ENCODE measurements around the gene GNAS. TPM values are rescaled to one million over a fixed set of nuclear protein-coding genes. Genes with fewer than 3 reads are reported as not detected.

The GNAS gene
- total and polyA plus RNA-seq, 10 donors, result 722 to 854 (median 770) TPM

DNA sequence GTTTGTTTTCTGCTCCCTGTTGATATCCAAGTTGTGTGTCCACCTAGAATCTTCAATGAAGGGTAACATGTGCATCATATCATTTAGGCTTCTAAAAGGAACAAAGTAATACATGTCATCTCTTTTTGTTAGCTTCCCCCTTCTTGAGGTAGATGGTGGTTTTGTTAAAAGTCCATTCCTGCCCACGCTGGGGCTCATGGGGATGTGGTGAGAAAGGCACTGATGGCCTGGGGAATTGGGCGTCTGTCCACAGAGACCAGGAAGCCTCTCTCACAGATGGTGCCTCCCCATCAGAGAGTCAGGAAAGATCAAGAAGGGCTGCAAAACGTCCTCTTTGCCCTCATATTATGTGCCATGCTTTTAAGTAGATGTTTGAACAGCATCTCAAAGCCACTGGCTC lies 32.5 kb downstream of the GNAS start:
- DNase-seq, result no peak
- intact Hi-C loops (cut with DNase I; ENCODE audit: low total_unique reads), result loop anchor here (10.0 kb wide), 1 partner anchor 160 kb away; the partner anchor contains the start of gene PRELID3B

DNA sequence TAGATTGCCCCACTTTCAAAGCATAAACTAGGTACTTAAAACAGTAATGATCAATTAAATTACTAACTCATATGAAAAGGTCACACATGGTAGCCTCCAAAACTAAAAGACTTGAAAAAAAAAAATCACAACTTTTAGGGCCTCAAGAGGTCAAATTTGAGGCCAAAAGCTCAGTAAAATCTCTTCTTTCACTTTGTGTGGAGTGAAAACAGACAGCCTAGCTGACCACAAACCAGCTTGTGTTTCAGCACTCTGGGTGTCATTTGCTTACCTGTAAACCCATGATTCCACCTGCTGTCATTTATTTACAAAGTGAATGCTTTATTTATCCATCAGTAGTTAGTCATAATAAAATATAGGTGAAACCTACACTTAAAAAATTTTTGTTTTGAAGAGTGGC lies 34.0 kb downstream of the GNAS start:
- no peak overlapping the region for H3K4me3 ChIP-seq
- H3K9me3 ChIP-seq, result no peaks in the 10 kb centered on the region
- H3K27ac ChIP-seq, result no peak overlapping the region
- no peak for DNase-seq
- TF ChIP-seq POLR2AphosphoS5 (IDR thresholded peaks at IDR 0.05) (no peak), POLR2A (IDR thresholded peaks at IDR 0.05) (no peak)
- TF ChIP-seq, protein P1, sequence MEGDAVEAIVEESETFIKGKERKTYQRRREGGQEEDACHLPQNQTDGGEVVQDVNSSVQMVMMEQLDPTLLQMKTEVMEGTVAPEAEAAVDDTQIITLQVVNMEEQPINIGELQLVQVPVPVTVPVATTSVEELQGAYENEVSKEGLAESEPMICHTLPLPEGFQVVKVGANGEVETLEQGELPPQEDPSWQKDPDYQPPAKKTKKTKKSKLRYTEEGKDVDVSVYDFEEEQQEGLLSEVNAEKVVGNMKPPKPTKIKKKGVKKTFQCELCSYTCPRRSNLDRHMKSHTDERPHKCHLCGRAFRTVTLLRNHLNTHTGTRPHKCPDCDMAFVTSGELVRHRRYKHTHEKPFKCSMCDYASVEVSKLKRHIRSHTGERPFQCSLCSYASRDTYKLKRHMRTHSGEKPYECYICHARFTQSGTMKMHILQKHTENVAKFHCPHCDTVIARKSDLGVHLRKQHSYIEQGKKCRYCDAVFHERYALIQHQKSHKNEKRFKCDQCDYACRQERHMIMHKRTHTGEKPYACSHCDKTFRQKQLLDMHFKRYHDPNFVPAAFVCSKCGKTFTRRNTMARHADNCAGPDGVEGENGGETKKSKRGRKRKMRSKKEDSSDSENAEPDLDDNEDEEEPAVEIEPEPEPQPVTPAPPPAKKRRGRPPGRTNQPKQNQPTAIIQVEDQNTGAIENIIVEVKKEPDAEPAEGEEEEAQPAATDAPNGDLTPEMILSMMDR (IDR thresholded peaks at IDR 0.05 in 8 of 11, conservative IDR thresholded peaks at IDR 0.05 in 3 of 11), result no peak
- intact Hi-C loops (cut with DNase I; ENCODE audit: low total_unique reads), result loop anchor here (10.0 kb wide), 1 partner anchor 158 kb away; the partner anchor contains the start of gene PRELID3B
- H3K4me1 ChIP-seq, result peaks cover 0 to 31% (median 14%) of the 10 kb centered on the region in 6 donors
- H3K36me3 ChIP-seq, result no peaks in the 10 kb centered on the region
- no peaks in the 10 kb centered on the region for H3K27me3 ChIP-seq (replicated peaks in 1 of 7)

More for the DNA sequence above, 32.5 kb downstream of the GNAS start:
- 45 to 70% (median 48%) methylated on average over 3 of the region's 3 CpGs for WGBS, 5 donors
- H3K27ac ChIP-seq, result no peak overlapping the region
- H3K4me3 ChIP-seq, result no peak overlapping the region
- peaks cover 0 to 26% (median 14%) of the 10 kb centered on the region in 6 donors for H3K4me1 ChIP-seq
- TF ChIP-seq POLR2A (IDR thresholded peaks at IDR 0.05), result no peak
- TF ChIP-seq POLR2AphosphoS5 (IDR thresholded peaks at IDR 0.05), result no peak
- TF ChIP-seq, protein P1 (IDR thresholded peaks at IDR 0.05 in 8 of 11, conservative IDR thresholded peaks at IDR 0.05 in 3 of 11), result no peak
- H3K36me3 ChIP-seq, result no peaks in the 10 kb centered on the region
- no peaks in the 10 kb centered on the region for H3K27me3 ChIP-seq (replicated peaks in 1 of 7)
- H3K9me3 ChIP-seq, result no peaks in the 10 kb centered on the region

DNA sequence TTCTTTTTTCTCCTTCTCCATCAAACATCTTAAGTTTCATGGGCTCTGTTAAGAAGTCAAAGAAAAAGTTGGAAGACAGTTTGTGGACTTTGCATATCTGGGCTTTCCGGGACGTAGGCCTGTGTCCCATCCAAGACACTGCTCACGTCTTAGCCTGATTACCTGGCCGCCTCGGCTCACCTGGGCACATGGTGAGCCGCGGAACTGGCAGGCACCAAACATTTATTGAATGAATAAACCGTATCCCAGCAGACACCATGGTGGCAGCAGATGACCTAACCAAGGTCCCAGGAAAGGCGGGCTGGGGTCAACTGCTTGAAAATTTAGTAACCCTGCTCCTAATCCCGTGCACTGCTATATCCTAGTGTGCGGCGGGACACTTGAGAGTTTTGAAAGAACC lies 35.6 kb downstream of the GNAS start:
- intact Hi-C loops (cut with DNase I; ENCODE audit: low total_unique reads), result loop anchor here (10.0 kb wide), 1 partner anchor 157 kb away; the partner anchor contains the start of gene PRELID3B
- no peaks in the 10 kb centered on the region for H3K27me3 ChIP-seq (replicated peaks in 1 of 7)

More for the DNA sequence above, 35.6 kb downstream of the GNAS start:
- WGBS, 5 donors, result 59 to 73% (median 66%) methylated on average over 12 of the region's 12 CpGs
- Histone ChIP-seq H3K27ac (peak overlapping the region in 7 of 8 donors; percentile 36 to 99 (median 98)), H3K4me1 (peaks cover 3 to 38% (median 17%) of the 10 kb centered on the region in 6 donors), H3K9me3 (no peaks in the 10 kb centered on the region), H3K4me3 (peak overlapping the region; percentile 40 to 87 (median 63)), H3K36me3 (no peaks in the 10 kb centered on the region)
- TF ChIP-seq, protein P1 (IDR thresholded peaks at IDR 0.05 in 8 of 11, conservative IDR thresholded peaks at IDR 0.05 in 3 of 11), result no peak
- TF ChIP-seq POLR2AphosphoS5 (IDR thresholded peaks at IDR 0.05), result no peak
- no peak for TF ChIP-seq POLR2A (IDR thresholded peaks at IDR 0.05)
- DNase-seq, result peak; percentile 79
